IMR-90 (cell line): ENCODE measurements around the gene PCSK6. TPM values are rescaled to one million over a fixed set of nuclear protein-coding genes. Genes with fewer than 3 reads are reported as not detected.

ENCODE experiments used
- CTCF ChIP-seq: conservative IDR thresholded peaks from 2 replicates; pipeline ENCODE4 v1.5.1; 2012; ENCODE audit warnings: mild to moderate bottlenecking, low read depth, low read length, improper control_type of control experiment
- polyA plus RNA-seq, 3 experiments: library from polyadenylated mRNA; depleted of rRNA; stranded (reverse); fragments of >200 nt; gene quantifications; 2 replicates each; pipeline ENCODE4 v1.2.3, GENCODE V29; 2012; ENCODE audit warnings: low replicate concordance in 1 of 3
- total RNA-seq: library from RNA; depleted of rRNA; stranded (reverse); fragments of >200 nt; gene quantifications from 2 replicates; pipeline ENCODE4 v1.2.3, GENCODE V29; 2012

The PCSK6 gene
- total and polyA plus RNA-seq, 2 of the 4 experiments (the other 2 are of a cell fraction): not detected

- no peak for TF ChIP-seq CTCF
These were observed 211.5 kb downstream of the PCSK6 start (continued) for GRCh38 chr15:101277943-101278564.
